ENCODE data around the gene ITPK1. TPM values are rescaled to one million over a fixed set of nuclear protein-coding genes. Genes with fewer than 3 reads are reported as not detected.

ITPK1 gene
- total and polyA plus RNA-seq, 2 experiments from 2014 or later, result 35.9 to 101 TPM

DNA sequence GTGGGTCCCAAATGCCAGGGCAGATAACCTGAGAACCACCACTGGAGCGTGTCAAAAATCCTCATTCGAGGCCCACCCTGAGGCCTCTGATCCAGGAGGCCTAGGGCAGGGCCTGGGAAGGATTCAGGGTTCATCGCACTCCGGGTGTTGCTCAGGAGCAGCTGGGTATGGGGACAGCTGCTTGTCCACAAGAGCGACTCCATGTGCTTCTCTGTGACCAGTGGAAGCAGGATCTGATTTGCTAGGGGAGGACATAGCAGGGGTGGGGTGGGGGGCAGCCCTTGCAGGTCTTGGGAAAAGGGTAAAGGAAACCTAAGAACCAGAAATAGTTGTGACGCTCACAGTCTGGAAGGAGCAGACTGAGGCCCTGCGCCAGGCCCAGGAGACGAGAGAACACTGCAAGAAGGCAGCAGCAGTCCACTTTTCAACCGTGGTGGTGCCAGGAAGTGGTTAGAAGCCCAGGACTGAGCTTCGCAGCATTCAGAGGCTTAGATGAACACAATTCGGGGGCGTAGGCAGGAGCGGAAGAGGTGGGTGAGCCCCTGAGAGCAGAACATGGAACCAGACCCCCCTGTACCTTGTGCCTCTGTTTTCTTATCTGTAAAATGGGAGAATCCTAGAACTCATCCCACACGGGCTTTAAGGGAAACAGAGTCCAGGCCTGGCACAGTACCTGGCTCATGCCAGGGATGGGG, 33.7 kb downstream of the ITPK1 start:
- ATAC-seq, result no peak
- no peak for DNase-seq (ENCODE audit: low spot score)
- no peak overlapping the region for H3K27ac ChIP-seq (ENCODE audit: low read depth)
- H3K27ac Mint-ChIP-seq, result peak overlapping the region; percentile 82
- peaks cover 38% of the 10 kb centered on the region for H3K4me1 Mint-ChIP-seq
- H2AFZ ChIP-seq, result no peak overlapping the region
- H3K4me3 ChIP-seq, result no peak overlapping the region
- no peak overlapping the region for H3K4me3 Mint-ChIP-seq
- H3K9me2 ChIP-seq (ENCODE audit: insufficient read depth), result peaks cover 1% of the 10 kb centered on the region; the same call in 1 of the 2 replicates
- peaks cover 15% of the 10 kb centered on the region for H3K4me1 ChIP-seq (ENCODE audit: insufficient read depth)
- peaks cover 22% of the 10 kb centered on the region for H4K20me1 ChIP-seq (replicated peaks; ENCODE audit: insufficient read depth)
- no peaks in the 10 kb centered on the region for H3F3A ChIP-seq (replicated peaks; ENCODE audit: low read depth)
- no peak overlapping the region for H3K4me2 ChIP-seq
- H3K36me3 ChIP-seq (ENCODE audit: insufficient read depth), result no peaks in the 10 kb centered on the region
- H3K27me3 Mint-ChIP-seq (ENCODE audit: insufficient read depth, low read depth, poor library complexity), result peaks cover 13% of the 10 kb centered on the region
- H3K9me3 Mint-ChIP-seq, result no peaks in the 10 kb centered on the region; the same call in 2 of the 3 replicates
- TF ChIP-seq ZNF331 (CRISPR knock-in tag; IDR thresholded peaks at IDR 0.05; ENCODE audit: low read depth) (no peak), EZH2phosphoT487 (IDR thresholded peaks at IDR 0.05; ENCODE audit: unreplicated experiment) (no peak), JUNB (IDR thresholded peaks at IDR 0.05; ENCODE audit: unreplicated experiment) (no peak), CREB1 (CRISPR knock-in tag; IDR thresholded peaks at IDR 0.05; ENCODE audit: low read depth) (no peak), NANOG (IDR thresholded peaks at IDR 0.05; ENCODE audit: borderline replicate concordance) (no peak), ZNF114 (CRISPR knock-in tag; IDR thresholded peaks at IDR 0.05) (no peak), EZH2 (IDR thresholded peaks at IDR 0.05; ENCODE audit: low read depth, unreplicated experiment) (no peak), POLR2AphosphoS5 (IDR thresholded peaks at IDR 0.05; ENCODE audit: low read depth) (no peak), STAT1 (IDR thresholded peaks at IDR 0.05; ENCODE audit: unreplicated experiment) (no peak)
- TF ChIP-seq, protein P1, sequence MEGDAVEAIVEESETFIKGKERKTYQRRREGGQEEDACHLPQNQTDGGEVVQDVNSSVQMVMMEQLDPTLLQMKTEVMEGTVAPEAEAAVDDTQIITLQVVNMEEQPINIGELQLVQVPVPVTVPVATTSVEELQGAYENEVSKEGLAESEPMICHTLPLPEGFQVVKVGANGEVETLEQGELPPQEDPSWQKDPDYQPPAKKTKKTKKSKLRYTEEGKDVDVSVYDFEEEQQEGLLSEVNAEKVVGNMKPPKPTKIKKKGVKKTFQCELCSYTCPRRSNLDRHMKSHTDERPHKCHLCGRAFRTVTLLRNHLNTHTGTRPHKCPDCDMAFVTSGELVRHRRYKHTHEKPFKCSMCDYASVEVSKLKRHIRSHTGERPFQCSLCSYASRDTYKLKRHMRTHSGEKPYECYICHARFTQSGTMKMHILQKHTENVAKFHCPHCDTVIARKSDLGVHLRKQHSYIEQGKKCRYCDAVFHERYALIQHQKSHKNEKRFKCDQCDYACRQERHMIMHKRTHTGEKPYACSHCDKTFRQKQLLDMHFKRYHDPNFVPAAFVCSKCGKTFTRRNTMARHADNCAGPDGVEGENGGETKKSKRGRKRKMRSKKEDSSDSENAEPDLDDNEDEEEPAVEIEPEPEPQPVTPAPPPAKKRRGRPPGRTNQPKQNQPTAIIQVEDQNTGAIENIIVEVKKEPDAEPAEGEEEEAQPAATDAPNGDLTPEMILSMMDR (conservative IDR thresholded peaks at IDR 0.05; ENCODE audit: low read depth in 2 of 2), result no peak
- TF ChIP-seq, protein P2, sequence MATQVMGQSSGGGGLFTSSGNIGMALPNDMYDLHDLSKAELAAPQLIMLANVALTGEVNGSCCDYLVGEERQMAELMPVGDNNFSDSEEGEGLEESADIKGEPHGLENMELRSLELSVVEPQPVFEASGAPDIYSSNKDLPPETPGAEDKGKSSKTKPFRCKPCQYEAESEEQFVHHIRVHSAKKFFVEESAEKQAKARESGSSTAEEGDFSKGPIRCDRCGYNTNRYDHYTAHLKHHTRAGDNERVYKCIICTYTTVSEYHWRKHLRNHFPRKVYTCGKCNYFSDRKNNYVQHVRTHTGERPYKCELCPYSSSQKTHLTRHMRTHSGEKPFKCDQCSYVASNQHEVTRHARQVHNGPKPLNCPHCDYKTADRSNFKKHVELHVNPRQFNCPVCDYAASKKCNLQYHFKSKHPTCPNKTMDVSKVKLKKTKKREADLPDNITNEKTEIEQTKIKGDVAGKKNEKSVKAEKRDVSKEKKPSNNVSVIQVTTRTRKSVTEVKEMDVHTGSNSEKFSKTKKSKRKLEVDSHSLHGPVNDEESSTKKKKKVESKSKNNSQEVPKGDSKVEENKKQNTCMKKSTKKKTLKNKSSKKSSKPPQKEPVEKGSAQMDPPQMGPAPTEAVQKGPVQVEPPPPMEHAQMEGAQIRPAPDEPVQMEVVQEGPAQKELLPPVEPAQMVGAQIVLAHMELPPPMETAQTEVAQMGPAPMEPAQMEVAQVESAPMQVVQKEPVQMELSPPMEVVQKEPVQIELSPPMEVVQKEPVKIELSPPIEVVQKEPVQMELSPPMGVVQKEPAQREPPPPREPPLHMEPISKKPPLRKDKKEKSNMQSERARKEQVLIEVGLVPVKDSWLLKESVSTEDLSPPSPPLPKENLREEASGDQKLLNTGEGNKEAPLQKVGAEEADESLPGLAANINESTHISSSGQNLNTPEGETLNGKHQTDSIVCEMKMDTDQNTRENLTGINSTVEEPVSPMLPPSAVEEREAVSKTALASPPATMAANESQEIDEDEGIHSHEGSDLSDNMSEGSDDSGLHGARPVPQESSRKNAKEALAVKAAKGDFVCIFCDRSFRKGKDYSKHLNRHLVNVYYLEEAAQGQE (IDR thresholded peaks at IDR 0.05; ENCODE audit: unreplicated experiment), result no peak
- TF ChIP-seq, protein P3, sequence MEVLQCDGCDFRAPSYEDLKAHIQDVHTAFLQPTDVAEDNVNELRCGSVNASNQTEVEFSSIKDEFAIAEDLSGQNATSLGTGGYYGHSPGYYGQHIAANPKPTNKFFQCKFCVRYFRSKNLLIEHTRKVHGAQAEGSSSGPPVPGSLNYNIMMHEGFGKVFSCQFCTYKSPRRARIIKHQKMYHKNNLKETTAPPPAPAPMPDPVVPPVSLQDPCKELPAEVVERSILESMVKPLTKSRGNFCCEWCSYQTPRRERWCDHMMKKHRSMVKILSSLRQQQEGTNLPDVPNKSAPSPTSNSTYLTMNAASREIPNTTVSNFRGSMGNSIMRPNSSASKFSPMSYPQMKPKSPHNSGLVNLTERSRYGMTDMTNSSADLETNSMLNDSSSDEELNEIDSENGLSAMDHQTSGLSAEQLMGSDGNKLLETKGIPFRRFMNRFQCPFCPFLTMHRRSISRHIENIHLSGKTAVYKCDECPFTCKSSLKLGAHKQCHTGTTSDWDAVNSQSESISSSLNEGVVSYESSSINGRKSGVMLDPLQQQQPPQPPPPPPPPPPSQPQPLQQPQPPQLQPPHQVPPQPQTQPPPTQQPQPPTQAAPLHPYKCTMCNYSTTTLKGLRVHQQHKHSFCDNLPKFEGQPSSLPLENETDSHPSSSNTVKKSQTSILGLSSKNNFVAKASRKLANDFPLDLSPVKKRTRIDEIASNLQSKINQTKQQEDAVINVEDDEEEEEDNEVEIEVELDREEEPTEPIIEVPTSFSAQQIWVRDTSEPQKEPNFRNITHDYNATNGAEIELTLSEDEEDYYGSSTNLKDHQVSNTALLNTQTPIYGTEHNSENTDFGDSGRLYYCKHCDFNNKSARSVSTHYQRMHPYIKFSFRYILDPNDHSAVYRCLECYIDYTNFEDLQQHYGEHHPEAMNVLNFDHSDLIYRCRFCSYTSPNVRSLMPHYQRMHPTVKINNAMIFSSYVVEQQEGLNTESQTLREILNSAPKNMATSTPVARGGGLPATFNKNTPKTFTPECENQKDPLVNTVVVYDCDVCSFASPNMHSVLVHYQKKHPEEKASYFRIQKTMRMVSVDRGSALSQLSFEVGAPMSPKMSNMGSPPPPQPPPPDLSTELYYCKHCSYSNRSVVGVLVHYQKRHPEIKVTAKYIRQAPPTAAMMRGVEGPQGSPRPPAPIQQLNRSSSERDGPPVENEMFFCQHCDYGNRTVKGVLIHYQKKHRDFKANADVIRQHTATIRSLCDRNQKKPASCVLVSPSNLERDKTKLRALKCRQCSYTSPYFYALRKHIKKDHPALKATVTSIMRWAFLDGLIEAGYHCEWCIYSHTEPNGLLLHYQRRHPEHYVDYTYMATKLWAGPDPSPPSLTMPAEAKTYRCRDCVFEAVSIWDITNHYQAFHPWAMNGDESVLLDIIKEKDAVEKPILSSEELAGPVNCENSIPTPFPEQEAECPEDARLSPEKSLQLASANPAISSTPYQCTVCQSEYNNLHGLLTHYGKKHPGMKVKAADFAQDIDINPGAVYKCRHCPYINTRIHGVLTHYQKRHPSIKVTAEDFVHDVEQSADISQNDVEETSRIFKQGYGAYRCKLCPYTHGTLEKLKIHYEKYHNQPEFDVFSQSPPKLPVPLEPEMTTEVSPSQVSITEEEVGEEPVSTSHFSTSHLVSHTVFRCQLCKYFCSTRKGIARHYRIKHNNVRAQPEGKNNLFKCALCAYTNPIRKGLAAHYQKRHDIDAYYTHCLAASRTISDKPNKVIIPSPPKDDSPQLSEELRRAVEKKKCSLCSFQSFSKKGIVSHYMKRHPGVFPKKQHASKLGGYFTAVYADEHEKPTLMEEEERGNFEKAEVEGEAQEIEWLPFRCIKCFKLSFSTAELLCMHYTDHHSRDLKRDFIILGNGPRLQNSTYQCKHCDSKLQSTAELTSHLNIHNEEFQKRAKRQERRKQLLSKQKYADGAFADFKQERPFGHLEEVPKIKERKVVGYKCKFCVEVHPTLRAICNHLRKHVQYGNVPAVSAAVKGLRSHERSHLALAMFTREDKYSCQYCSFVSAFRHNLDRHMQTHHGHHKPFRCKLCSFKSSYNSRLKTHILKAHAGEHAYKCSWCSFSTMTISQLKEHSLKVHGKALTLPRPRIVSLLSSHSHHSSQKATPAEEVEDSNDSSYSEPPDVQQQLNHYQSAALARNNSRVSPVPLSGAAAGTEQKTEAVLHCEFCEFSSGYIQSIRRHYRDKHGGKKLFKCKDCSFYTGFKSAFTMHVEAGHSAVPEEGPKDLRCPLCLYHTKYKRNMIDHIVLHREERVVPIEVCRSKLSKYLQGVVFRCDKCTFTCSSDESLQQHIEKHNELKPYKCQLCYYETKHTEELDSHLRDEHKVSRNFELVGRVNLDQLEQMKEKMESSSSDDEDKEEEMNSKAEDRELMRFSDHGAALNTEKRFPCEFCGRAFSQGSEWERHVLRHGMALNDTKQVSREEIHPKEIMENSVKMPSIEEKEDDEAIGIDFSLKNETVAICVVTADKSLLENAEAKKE (CRISPR knock-in tag; IDR thresholded peaks at IDR 0.05), result no peak
- TF ChIP-seq, protein P4, sequence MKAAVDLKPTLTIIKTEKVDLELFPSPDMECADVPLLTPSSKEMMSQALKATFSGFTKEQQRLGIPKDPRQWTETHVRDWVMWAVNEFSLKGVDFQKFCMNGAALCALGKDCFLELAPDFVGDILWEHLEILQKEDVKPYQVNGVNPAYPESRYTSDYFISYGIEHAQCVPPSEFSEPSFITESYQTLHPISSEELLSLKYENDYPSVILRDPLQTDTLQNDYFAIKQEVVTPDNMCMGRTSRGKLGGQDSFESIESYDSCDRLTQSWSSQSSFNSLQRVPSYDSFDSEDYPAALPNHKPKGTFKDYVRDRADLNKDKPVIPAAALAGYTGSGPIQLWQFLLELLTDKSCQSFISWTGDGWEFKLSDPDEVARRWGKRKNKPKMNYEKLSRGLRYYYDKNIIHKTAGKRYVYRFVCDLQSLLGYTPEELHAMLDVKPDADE (IDR thresholded peaks at IDR 0.05), result no peak
- H3K36me3 Mint-ChIP-seq (ENCODE audit: low read depth), result peaks cover 16% of the 10 kb centered on the region
- no peaks in the 10 kb centered on the region for H3K27me3 ChIP-seq (ENCODE audit: insufficient read depth)
- peaks cover 90% of the 10 kb centered on the region for H3K79me2 ChIP-seq (replicated peaks; ENCODE audit: insufficient read depth)

Measured in GM23338 (cell line).